Myocyte (in vitro differentiated cells): ENCODE measurements around the gene LIME1. TPM values are rescaled to one million over a fixed set of nuclear protein-coding genes. Genes with fewer than 3 reads are reported as not detected.
A peak's percentile ranks its signal among the peaks of the same experiment; 100 is the strongest.

Experiments used
- DNase-seq: peaks from one replicate; pipeline ENCODE4 v3.0.0-alpha.2; 2012; ENCODE audit warnings: low read depth
- total RNA-seq: library from RNA; depleted of rRNA; stranded (reverse); fragments of >200 nt; gene quantifications from 2 replicates; pipeline ENCODE4 v1.2.3, GENCODE V29; 2014

The LIME1 gene
- total RNA-seq, 1 donor from 2014 or later: 9.4 TPM

DNA sequence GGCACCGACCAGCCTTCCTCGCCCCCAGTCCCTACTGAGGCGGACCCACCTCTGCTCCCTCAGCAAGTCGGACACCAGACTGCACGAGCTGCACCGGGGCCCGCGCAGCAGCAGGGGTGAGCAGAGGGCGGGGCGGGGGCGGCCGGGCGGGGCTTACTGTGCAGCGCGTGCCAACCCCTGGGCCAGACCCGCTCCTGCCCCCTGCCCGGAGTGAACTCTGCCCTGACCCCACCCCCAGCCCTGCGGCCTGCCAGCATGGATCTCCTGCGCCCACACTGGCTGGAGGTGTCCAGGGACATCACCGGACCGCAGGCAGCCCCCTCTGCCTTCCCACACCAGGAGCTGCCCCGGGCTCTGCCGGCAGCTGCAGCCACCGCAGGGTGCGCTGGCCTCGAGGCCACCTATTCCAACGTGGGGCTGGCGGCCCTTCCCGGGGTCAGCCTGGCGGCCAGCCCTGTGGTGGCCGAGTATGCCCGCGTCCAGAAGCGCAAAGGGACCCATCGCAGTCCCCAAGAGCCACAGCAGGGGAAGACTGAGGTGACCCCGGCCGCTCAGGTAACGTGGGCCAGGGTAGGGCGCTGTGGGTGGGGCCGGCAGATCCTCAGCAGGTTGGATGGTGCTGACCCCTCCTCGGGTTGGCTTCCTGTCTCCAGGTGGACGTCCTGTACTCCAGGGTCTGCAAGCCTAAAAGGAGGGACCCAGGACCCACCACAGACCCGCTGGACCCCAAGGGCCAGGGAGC lies 1.7 kb downstream of the LIME1 start:
- DNase-seq: no peak

DNA sequence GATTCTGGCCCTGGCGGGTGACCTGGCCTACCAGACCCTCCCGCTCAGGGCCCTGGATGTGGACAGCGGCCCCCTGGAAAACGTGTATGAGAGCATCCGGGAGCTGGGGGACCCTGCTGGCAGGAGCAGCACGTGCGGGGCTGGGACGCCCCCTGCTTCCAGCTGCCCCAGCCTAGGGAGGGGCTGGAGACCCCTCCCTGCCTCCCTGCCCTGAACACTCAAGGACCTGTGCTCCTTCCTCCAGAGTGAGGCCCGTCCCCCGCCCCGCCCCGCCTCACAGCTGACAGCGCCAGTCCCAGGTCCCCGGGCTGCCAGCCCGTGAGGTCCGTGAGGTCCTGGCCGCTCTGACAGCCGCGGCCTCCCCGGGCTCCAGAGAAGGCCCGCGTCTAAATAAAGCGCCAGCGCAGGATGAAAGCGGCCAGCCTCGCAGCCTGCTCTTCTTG lies 2.2 kb downstream of the LIME1 start:
- peak; percentile 18 for DNase-seq

DNA sequence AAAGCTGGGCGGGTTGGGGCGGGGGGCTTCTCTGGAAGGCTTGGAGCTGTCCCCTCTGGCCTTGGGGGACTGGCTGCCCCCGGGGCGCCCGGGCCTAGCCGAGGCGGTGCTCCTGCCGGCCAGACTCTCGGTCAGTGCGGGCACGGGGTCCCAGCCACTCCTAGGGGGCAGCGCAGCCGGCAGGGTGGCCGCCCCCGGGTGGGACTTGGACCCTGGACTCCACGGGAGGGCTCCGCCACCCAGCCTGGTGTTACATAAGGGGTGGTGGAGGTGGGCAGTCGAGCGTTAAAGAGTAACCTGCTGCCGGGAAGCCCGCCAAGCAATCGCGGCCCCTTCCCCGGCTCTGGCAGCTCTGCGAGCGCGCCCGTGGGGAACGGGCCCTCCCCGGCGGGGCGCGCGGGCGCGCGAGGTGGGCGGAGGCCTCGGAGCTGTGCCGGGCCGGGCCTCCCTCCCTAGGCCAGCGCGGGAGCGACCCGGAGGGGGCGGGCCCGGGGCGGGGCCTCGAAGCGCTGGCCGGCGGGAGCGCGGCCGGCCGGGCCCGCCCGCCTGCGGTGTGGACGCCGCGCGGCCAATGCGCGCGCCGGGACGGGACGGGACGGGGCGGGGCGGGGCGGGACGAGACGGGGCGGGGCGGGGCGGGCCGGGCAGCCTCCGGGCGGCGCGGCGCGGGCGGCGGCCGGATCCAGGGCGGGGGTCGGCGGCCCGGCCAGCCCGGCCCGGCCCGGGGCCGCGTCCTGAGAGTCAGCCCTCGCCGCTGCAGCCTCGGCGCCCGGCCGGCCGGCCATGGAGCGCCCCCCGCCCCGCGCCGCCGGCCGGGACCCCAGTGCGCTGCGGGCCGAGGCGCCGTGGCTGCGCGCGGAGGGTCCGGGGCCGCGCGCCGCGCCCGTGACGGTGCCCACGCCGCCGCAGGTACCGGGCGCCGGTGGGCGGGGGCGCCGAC lies 2.9 kb downstream of the LIME1 start, which contains the start of gene SLC2A4RG:
SLC2A4RG (plus strand) TSS at position 647 of the 940 bp plus-strand sequence; CDS start at position 784, 137 bp downstream.
- DNase-seq: peak; percentile 81

DNA sequence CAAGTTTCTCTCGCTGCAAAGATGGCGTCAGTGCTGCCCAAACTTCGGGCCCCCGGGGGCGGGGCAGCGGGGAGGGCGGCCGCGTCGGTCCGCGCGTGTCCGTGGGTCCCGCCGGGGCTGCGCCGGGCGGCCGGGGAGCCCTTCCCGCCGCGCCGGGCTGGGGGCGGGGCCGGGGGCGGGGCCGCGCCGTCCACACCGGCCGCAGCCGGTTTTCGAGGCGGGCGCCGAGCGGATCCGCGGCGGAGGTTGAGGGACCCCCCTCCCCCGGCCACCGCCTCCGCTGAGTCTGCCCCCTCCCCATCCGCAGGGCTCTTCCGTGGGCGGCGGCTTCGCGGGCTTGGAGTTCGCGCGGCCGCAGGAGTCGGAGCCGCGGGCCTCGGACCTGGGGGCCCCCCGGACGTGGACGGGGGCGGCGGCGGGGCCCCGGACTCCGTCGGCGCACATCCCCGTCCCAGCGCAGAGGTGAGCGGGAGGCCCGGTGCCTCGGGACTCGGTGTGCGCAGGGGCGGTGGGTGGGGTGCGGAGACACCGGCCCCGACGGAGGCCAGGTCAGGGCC lies 3.7 kb downstream of the LIME1 start:
- DNase-seq: peak; percentile 63

DNA sequence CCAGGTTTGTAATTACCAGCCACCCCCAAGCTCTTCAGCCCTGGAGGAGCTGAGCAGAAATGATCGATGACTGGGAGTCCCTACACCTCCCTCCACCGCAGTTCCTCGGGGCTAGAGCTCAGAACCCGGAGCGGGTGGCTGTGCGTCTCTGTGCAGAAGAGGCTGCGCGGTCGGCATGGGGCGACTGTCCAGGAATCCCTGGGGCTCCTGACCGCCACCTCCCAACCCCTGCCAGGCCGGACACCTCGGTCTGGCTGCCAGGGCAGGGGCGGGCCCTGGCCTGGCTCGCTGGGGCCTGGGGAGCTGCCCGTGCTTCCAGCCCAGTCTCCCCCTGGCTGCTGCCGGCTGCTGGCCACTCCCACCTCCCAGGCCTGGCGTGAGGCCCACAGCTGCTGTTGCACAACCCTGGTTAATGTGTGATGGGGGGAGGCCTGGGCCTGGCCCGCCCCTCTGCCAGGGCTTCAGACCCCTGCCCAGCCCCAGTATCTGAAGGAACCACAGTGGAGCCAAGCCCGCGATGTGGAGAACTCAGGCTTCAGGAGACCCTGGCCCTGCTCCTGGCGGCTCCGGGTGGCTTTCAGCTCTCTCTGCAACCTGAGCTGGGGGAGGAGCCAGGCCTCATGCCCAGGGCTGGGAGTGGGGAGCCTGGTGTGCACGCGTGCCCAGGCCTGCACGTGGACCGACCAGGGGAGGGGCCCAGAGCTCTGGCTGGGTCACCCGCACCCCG lies 4.3 kb downstream of the LIME1 start:
- peak; percentile 95 for DNase-seq

DNA sequence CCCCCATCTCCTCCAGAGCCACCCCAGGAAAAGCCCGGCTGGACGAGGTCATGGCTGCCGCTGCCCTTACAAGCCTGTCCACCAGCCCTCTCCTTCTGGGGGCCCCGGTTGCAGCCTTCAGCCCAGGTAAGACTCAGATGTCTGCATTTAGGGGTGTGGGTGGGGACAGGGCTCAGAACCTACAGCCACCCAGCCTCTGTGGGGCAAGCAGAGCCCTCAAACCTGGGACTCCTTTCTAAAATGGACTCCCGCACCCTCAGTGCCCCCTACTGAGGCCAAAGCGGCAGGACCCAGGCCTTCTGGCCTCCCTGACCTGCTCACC lies 4.9 kb downstream of the LIME1 start:
- DNase-seq: no peak

DNA sequence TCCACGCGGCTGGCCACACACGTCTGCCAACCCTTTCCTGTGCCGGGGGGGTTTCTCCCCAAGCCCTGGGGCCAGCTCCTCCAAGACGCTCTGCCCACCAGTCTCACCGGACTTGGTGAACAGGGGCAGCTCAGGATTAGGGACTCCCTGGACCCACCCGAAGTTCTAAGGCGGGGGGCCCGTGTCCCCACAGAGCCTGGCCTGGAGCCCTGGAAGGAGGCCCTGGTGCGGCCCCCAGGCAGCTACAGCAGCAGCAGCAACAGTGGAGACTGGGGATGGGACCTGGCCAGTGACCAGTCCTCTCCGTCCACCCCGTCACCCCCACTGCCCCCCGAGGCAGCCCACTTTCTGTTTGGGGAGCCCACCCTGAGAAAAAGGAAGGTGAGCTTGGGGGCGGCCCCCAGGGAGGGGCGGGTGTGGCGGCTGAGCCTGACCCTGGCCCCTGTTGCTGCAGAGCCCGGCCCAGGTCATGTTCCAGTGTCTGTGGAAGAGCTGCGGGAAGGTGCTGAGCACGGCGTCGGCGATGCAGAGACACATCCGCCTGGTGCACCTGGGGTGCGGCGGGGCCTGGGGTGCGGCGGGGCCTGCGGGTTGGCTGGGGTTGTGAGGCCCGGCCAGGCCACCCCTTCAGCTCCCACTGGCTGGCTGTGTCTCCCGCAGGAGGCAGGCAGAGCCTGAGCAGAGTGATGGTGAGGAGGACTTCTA lies 5.4 kb downstream of the LIME1 start:
- DNase-seq: no peak

DNA sequence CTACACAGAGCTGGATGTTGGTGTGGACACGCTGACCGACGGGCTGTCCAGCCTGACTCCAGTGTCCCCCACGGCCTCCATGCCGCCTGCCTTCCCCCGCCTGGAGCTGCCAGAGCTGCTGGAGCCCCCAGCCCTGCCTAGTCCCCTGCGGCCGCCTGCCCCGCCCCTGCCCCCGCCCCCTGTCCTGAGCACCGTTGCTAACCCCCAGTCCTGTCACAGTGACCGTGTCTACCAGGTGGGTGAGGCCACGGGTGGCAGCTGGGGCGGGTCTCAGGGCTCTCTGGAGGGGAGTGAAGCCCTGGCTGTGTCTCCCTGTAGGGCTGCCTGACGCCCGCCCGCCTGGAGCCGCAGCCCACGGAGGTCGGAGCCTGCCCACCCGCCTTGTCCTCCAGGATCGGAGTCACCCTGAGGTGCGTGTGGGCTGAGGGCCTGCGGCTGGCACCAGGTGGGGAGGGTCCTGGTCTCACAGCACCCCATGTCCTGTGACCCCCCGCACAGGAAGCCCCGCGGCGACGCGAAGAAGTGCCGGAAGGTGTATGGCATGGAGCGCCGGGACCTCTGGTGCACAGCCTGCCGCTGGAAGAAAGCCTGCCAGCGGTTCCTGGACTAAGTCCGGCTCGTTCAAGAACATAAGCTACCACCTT lies 6.0 kb downstream of the LIME1 start:
- no peak for DNase-seq

DNA sequence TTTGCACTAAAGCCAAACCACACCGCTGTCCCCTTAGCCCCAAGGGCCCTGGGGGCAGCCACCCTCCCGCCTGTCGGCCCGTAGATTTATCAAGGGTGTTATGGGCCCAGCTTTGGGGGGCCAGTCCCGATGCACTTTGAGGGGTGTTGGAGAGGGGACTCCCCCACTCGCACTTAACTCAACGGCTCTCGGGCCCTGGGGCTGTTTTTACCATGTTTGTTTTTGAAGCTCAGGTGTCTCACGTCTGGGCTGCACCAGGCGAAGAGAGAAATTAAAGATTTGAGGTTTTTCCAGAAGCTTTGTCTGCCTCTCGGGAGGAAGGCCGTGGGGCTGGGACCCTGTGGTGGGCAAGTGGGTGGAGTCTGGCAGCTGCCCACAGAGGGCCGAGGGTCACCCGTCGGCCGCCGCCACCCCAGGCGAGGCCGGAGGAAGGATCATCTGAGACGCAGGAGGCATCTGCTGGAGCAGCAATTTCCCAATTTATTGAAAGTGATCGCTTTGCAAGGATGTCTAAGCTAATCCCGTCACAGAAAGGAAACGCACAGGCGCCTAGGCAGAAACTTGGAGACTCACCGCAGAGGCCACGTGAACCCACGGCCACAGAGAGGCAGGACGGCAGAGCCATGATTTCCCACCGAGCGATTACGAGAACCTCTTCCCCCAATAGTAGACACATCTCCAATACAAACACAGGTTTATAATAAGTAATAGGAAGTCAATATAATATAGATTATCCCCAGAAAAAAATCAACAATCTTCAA lies 6.9 kb downstream of the LIME1 start:
- no peak for DNase-seq

DNA sequence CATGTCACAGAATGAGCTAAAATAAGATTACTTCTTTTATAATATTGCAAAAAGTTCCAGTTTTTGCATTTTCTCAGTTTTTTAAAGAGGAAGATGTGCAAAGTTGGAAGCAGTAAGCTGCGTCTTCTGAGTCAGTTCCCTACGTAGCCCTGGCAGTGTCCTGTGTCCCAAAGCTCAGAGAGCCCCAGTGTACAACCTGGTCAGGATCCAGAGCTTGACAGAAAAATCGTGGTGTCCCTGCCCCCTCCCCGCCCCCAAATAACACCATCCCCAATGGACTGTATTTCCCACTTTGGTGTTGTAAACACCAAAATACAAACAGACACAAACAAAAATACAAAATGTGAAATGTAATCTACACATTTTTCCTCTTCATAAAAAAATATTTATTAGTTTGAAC lies 7.7 kb downstream of the LIME1 start:
- DNase-seq: no peak

DNA sequence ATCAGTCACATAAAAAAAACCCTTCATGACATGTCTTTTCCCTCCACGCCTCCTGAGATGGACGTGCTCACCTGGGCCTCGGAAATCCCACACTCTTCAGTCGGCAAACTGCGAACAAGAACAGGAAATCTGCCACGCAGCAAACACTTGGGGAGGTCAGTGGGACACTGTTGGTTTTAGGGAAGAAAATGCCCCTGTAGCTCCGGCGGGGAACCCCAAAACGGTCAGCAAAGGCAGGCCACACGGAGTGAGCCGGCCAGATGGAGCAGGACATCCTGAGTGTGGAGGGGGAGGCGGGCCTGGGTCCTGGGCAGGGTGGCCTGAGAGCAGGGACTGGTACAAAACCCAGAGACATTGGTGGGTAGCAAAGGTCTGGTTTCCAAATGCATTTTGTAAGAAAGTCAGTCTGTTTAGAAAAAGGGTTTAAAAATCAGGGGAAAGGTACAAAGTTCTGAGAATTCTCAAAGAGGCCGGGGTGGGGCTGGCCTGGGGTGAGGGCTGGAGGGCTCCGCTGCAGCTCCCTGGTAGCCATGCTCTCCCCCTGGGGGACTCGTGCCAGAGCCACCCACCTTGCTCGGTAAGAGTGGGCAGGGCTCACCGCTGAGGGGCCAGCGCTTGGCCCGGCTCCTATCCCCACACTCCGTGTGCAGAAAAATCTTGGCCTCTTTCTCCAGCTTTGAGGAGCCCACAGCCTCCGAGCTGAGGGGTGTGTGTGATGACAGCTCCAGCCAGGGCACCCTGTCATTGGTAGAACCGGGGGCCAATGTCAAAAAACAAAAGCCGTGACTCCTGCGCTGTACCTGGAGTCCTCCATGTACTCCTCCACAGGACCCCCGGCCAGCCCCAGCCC lies 8.3 kb downstream of the LIME1 start:
- no peak for DNase-seq

DNA sequence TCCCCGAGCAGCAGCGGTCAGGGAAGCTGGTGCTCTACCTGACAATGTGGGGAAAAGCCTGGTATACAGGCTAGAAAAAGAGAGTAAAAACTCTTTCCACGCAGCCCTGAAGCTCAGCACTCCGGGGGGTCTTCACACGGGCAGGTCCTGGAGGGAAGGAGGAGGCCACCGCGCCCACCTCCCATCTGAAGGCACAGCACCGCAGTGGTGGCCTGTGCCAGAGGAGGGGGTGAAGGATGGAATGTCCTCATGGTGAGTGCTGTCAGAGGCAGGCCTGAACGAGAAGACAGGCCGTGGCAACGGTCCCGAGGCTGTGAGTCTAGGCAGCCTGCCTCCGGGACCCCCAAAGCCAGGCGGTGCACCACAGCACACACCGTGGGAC lies 9.0 kb downstream of the LIME1 start:
- no peak for DNase-seq

DNA sequence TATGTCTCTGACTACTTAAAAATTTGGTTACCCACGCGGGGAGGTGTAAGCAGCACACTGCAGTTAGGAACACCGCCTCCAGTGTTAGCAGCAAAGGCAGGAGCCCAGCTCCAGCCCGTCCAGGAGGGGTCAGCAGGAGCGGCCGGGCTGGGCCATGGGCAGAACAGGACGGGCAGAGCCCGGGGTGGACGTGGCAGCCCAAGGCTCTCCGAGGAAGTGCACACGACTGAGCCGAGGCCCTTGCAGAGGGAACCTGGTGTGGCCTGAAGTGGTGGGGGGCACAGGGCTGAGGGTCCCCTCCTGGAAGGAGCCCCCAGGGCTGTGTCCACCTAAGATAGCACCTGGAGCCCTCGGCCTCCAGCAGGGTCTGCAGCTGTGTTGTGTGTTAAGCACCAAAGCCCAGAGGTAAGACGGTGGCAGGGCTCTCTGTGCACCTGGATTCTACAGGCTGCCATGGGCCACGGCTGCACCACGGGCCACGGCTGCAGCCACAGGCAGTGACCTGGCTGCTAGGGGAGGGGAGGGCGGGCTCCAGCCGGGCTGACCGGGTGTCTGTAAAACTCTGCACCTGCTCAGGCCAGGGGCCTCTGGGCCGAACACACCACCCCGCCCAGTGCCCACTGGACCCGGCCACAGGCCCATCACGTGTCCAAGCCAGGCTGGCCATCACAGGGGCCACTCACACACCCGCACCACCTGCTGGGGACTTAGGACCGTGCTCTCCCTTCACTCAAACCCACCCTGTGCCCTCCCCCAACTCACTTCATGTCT lies 9.7 kb downstream of the LIME1 start:
- peak; percentile 36 for DNase-seq

DNA sequence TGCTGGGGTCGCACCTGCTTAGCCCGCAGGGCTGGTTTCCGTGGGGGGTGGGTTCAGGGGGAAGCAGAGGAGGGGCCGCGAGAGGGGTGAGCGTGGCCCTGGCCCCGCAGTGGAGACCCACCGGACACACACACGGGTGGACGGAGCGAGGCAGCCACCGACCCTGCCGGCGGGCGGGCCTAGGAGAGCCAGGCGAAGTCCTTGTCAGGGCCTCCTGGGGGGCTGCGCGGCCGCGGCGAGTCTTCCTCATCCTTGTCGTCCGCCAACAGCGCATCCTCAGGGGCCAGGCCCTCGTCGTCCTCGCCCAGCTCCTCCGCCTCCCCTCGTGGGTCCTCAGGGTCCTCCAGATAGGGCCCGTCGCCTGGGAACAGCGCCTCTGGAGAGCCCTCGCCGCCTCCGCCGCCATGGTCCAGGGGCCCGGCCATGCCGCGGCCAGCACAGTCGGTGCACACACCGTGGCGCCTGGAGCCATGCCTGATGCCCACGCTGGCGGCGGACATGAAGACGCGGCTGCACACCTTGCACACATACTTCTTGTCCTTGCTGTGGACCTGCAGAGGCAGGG lies 10.4 kb downstream of the LIME1 start:
- DNase-seq: no peak

DNA sequence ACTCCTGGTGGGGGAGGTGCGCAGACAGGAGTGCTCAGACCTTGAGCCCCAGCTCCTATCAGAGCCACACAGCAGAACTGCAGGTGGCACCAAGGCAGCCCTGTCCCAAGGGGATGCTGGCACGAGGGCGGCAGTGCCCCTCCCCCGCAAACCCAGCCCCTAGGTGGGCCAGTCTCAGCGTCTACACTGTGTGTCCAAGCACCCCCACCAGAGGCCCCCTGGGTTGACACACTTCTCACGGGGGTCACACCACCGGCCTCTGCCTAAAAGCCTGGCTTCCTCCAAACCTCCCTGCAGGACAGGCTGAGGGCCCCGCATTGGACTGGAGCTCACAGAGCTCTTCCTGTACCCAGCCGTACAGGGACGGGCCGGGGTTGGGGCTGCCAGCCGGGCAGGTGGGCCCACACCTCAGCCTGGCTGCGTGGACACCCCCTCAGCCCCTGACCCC lies 11.2 kb downstream of the LIME1 start:
- no peak for DNase-seq

DNA sequence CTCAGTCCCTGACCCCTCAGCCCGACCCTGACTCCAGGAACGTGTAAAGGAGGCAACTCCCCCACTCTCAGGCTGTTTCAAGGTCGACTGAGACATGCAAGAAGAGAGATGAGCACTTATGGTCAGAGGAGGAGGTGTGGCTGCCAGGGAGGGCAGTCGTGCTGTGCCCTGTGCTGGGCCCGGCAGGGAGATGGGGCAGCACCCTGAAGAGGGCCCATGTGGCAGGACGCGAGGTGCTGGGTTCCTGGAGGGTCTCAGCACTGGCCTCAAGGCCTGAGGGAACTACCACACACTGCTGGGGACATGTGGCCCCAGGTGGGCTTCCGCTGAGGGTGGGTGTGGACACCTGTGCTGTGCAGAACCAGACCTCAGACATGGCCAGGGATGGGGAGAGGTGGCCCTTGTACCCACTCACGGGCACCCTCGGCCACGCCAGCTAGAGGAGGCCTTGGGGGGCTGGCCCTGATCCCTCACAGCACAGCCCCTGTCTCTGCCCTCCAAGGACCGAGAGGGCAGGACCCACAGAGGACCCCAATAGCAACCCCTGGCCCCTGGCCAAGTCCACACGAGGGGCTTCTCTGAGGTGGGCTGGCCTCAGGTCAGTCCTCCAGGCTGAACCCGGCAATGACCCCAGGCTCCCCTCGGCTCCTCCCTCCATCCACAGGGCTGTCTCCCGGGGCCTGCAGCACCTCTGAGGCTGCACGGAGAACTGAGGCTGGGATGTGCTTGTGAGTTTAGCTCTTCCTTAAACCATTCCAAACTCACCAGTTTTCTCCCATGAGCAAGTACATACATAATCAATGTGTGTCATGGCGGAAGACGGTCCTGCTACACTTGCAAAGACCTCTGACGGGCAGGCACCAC lies 11.8 kb downstream of the LIME1 start:
- DNase-seq: no peak

DNA sequence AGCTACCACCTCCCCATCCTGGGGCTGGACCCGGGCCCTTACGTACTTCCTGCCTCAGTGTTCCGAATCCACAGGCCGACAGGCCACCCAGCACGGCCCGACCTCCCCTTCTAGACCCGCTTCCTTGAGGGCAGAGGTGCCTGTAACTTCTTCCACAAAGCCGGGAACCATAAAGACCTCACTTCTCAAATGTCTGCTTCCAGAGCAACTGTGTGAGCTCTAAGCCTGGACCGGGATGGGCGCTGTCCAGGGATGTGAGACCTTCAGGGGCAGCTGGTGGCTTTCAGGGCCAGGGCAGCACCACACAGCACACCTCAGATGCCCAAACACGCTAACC lies 12.4 kb downstream of the LIME1 start:
- DNase-seq: no peak
